Thoracic aorta endothelial cell (primary cell): ENCODE data around the gene RGN. TPM values are rescaled to one million over a fixed set of nuclear protein-coding genes. Genes with fewer than 3 reads are reported as not detected.

Source experiments
- small RNA-seq: library from RNA; depleted of rRNA; stranded (forward); fragments of <200 nt; gene quantifications from one replicate; pipeline ENCODE3, GENCODE V24; 2012
- total RNA-seq: library from RNA; depleted of rRNA; stranded (reverse); fragments of >200 nt; gene quantifications from 2 replicates; pipeline ENCODE4 v1.2.3, GENCODE V29; 2012

RGN gene
- 1.1 and 1.9 TPM in 2 replicates for total RNA-seq

DNA sequence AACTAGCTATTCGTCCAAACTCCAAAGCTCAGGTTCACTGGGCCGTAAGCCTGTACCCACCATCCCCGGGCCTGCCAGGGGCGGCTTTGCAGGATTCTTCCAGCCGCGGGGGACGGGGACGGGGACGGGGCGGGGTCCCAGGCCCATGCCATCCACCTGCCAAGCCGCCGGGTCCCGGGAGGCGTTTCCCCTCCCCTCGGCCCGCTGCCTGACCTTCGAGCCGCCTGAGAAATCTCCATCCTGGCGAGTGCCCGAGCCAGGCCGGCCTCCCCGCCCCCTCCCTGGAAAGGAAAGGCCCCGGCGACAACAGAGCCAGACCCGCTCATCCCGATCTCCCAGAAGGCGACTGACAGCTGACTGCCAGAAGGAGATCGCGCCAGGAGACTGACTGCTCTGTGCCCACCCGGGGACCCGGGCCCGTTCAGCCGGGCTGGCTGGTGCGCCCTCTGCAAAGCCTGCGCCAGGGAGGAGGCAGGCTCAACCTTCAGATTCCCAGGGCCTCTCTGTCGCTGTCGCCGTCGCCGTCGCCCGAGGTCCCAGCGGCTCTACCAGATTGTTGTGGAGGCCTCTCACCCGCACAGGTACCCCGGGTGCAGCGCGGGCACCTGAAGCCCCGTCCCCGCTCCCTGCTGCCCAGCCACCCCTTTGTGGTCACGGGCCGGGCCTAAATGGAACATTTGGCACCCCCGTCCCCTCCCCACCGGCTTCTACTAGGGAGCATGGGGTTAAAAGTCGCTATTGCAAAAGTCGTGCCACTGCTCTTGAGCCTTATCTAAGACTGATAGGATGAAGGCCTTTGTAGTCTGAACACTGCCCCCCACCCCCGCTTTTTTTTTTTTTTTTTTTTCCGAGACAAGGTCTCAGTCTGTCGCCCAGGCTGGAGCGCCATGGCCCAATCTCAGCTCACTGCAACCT, at the start of gene RGN:
Gene RGN (plus strand): TSS at position 315 of the 915 bp plus-strand sequence. CDS start 2,702 bp downstream, outside the sequence.

Small RNAs within 50 kb of the gene (small RNA-seq; reads per million reads assigned to genes)
- gene RNU12-2P = 0.35 reads per million
- 0.21 reads per million for gene RNU6-1189P

Other genes starting within 250 kb of the RGN start
- gene RP2, start 241.4 kb upstream of the RGN start, total RNA-seq = 33.0 and 45.2 TPM in 2 replicates
- 18.9 and 22.4 TPM in 2 replicates for gene JADE3, start 166.0 kb upstream of the RGN start, total RNA-seq
- 49.0 and 49.5 TPM in 2 replicates for gene NDUFB11, start 66.3 kb downstream of the RGN start, total RNA-seq
- 50.8 and 58.4 TPM in 2 replicates for gene RBM10, start 66.8 kb downstream of the RGN start, total RNA-seq
- 218 and 311 TPM in 2 replicates for gene UBA1, start 115.4 kb downstream of the RGN start, total RNA-seq
- gene CDK16, start 140.2 kb downstream of the RGN start, total RNA-seq = 91.1 and 143 TPM in 2 replicates
- 16.5 and 16.7 TPM in 2 replicates for gene USP11, start 154.6 kb downstream of the RGN start, total RNA-seq